Caki2 (cell line): Measurements from ENCODE around the gene AFP. TPM values are rescaled to one million over a fixed set of nuclear protein-coding genes. Genes with fewer than 3 reads are reported as not detected.

Source experiments
- DNase-seq: peaks from one replicate; pipeline ENCODE4 v3.0.0-alpha.2; 2015; ENCODE audit warnings: low read depth
- in situ Hi-C: cut with HindIII; loops from 2 replicates; pipeline ENCODE4 v1.10.0; 2016; ENCODE audit warnings: low sequenced_read_pairs, low pct_unique_long_range_greater_than_20kb, mixed read lengths
- total RNA-seq: library from RNA; depleted of rRNA; stranded (reverse); fragments of >200 nt; shearing (Covaris generic); gene quantifications from 2 replicates; pipeline ENCODE4 v1.2.3, GENCODE V29; 2014; ENCODE audit warnings: low replicate concordance; rRNA removed

The AFP gene
- total RNA-seq, 1 experiment from 2014 or later: 5.4 TPM

- DNase-seq: no peak
- in situ Hi-C loops: no loop called here
Measured at GRCh38 chr4:73486497-73486896, 50.5 kb downstream of the AFP start.

GRCh38 chr4:73487233-73487632, 51.2 kb downstream of the AFP start:
- in situ Hi-C loops: no loop called here

GRCh38 chr4:73499996-73500765, 64.2 kb downstream of the AFP start:
- DNase-seq: no peak
- in situ Hi-C loops: no loop called here

More at GRCh38 chr4:73487233-73487632, 51.2 kb downstream of the AFP start:
- DNase-seq: no peak

- DNase-seq: no peak
- in situ Hi-C loops: no loop called here
Measured at GRCh38 chr4:73501664-73502265, 65.7 kb downstream of the AFP start.

- in situ Hi-C loops: no loop called here
- no peak for DNase-seq
Measured at GRCh38 chr4:73505567-73505966, 69.5 kb downstream of the AFP start.

Other genes with a start within 250 kb of the AFP start
- 20.5 and 46.7 TPM in 2 replicates for gene ANKRD17, start 177.4 kb upstream of the AFP start, total RNA-seq
- gene ALB, start 31.9 kb upstream of the AFP start, total RNA-seq: not detected in 2 replicates
- not detected in 2 replicates for gene AFM, start 45.5 kb downstream of the AFP start, total RNA-seq
- 0.52 and 1.0 TPM in 2 replicates for gene RASSF6, start 184.2 kb downstream of the AFP start, total RNA-seq